GM18951 (cell line): ENCODE data around the gene SLC25A1.

Source experiments
- POLR2A ChIP-seq: IDR thresholded peaks from 4 replicates; pipeline ENCODE4 v1.6.1; 2011; ENCODE audit warnings: mild to moderate bottlenecking; ENCODE audit not compliant: insufficient read length, insufficient read depth; ENCODE audit errors: extremely low read depth
- in situ Hi-C: fragments of 300-500 bp; cut with MboI; formaldehyde crosslinking; loops from one replicate; pipeline ENCODE4 v1.12.0; 2022; ENCODE audit warnings: low sequenced_read_pairs, mixed read lengths, inconsistent platforms; ENCODE audit not compliant: unreplicated experiment

The SLC25A1 gene

DNA sequence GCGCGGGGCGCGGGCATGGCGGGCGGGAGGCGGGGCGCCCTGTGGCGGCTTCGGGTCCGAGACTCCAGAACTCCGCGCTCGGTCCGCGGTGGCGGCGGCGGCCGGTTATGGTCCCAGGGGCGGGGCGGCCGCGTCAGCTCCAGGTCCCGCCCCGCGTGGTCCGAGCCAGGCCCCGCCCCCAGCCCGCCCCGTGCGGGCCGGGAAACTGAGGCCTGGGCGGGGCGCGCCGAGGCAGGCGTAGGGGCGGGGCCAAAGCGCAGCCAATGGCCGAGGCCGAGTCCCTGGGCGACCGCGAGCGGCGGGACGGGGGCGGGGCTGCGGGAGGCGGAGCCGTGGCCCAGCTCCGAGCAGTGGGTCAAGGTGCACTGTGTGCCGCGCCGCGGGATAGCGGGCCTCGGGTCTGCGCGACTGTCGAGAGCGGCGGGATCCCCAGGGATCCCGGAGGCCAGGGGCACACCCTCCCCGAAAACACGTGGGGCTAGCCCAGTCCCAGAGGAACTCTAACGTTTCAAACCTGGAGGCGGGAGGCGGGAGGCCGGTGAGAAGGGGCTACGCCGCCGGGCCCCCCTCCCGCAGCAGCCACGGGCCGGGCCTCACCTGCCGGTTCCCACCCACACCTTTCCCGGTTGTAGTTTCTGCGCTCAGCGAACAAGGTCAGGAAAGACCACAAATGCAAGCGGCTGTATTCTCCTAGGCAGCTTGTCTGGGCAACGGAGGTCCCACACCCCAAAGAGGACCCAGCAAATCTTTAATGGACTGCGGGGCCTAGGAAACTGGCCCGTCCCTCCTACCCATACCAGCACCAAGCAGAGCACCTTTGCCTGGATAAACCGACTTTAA lies at the start of gene SLC25A1:
Gene SLC25A1, minus strand, starts transcription at position 80 of the 840 bp plus-strand sequence. Its CDS starts 63 bp downstream, at position 17.
- in situ Hi-C loops = loop anchor here (25.0 kb wide), 1 partner anchor 458 kb away; no protein-coding TSS in a partner anchor
- TF ChIP-seq POLR2A = peak; percentile 66

DNA sequence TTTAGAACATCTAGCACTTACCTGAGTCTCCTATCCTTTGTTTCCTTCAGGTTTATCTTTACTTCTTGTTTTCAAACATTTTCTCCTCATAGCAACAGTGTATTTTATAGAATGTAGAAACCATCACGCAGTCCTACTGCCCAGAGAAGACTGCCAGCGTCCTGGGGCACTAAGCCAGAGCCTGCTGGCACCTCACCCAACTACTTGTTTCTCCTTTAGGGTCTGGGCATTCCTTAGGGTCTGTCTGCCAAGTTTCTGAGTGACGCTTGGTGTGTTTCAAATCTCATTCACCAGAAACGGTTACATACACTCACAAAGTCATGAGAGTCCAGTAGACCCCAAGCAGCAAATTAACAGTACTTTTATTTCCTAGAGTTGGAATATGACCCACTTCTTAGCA lies 49.6 kb upstream of the SLC25A1 start:
- no peak for TF ChIP-seq POLR2A
- in situ Hi-C loops = no loop called here

DNA sequence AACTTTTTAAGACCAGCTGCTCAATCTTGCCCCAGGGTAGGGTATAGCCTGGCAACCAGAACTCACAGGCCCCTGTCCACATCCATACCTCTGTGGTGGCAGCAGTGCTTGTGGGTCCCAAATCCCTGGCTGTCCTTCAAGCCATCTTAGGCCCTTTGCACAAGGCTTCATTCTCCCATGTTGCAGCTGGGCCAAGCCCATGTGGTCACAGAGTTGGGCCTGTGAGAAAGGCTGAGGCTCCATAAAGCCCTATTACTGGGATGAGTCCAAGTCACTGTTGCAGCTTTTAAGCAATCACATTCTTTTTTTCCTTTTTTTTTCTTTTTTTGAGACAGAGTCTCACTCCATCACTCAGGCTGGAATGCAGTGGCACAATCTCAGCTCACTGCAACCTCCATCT lies 47.9 kb upstream of the SLC25A1 start:
- in situ Hi-C loops = no loop called here
- TF ChIP-seq POLR2A = no peak

DNA sequence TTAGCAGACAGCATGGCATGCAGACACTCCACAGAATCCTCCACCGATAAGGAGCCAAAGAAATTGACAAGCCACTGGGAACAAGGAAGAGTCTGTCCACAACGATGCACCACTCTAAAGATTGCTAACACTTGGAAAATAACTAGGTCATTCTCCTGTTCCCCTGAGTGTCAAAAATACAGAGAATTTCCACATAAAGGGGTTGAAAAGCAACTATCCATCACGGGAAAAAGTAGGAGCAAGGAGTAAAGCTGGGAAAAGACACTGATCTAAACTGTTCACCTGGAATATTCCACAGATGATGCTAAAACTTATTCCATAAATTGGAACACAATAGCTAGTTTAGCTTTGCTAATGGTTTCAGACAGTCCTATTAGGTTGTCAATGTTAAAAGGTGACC lies 47.0 kb upstream of the SLC25A1 start:
- in situ Hi-C loops = no loop called here
- TF ChIP-seq POLR2A = no peak

DNA sequence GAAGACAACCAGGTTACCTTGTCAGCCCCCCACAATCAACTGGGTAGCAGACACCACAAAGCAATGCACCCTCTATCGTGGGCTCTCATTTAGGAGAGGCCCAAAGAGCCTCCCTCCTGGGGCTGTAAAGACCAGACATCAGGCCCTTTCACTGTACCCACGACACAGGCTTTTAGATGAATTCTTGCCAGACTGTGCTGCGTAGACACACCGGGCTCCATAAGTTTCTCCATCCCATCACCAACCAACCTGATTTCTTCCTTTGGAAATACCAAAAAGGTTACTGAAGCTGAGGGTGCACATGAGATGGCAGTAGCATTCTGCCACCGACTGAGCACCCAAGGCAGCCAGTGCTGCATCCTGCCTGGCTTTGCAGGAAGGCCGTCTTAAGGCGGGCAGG lies 46.4 kb upstream of the SLC25A1 start:
- in situ Hi-C loops = no loop called here

DNA sequence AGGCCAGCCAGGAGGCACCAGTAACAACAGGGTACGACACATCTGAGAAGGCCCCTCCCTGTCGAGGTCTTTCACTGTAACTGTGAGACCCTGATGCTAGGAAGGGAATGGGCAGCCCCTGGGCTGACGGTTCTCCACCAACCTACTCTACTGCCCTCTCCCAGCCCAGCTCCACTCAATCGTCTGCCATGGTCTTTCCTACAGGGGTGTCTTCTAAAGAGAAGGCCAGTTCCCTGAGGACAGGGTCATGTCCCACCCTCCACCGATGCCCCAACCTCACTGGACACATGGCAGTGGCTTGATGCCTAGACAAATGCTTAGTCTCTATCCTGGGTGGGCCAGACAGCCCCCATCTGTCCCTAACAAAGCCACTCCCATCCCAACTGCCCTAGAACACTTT lies 46.0 kb upstream of the SLC25A1 start:
- TF ChIP-seq POLR2A = no peak
- in situ Hi-C loops = no loop called here

More for the DNA sequence above, 46.4 kb upstream of the SLC25A1 start:
- TF ChIP-seq POLR2A = no peak

DNA sequence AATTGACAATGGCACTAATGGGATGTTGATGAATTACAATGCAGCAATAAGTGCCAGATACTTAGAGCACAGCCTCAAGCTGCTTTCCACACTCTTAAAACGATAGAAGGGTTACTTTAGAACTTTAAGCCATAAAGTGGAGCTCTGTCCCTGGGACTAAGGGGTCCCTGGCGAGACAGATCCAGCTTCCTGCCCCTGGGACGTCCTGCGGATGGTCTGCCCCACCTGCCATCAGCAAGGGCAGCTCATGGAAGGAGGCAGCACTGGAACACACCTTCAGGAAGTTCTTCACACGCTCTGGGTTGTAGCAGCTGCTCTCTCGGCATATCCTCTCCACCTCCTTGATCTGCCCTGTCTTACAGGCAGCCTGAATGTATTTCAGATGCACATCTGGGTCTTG lies 45.1 kb upstream of the SLC25A1 start:
- no peak for TF ChIP-seq POLR2A
- in situ Hi-C loops = no loop called here

DNA sequence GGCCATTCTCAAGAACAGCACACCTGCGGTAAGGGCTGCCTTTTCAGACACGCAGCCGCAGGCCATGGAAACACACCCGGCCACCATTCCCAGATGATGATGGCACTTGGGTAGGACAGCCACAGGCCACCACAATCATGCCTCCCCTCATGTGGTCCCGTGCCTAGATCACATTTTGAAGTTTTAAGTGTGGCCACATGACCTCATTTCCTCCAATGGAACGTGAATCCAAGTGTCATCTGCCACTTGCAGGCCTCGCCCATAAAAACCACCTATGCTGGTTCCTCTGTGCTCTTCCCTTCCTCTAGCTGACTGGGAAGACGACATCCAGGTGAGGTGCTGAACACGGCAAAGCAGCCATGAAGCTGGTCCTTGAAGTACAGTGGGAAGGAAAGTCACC lies 44.6 kb upstream of the SLC25A1 start:
- in situ Hi-C loops = no loop called here
- TF ChIP-seq POLR2A = no peak

DNA sequence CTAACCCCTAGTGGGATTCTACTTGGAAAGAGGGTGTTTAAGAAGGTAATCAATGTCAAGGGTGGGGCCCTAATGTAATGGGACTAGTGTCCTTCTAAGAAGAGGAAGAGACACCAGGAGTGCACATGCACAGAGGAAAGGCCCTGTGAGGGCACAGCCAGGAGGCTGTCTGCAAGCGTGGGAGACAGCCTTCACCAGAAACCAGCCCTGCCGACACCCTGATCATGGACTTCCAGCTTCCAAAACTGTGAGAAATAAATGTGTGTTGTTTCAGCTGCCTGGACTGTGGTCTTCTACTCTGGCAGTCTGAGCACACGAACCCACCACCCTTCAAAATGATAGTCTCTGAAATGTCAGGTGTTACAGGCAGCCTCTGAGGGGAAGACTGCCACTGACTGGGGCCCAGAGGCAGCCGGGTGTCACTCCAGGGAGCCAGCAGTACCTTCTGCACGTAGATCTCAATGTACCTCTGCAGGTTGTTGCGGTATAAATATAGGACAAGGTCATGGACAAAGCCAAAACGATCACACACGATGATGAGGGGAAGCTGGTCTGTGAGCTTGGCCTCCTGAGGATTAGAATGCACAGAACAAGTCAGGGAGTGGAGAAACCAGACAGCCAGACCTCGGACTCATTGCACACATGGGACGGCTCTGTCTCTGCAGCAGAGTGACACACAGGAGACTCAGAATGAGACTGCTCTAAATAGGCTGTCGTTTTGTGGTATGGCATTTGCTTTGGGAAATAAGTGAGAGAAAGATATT lies 43.9 kb upstream of the SLC25A1 start:
- no peak for TF ChIP-seq POLR2A
- in situ Hi-C loops = no loop called here

DNA sequence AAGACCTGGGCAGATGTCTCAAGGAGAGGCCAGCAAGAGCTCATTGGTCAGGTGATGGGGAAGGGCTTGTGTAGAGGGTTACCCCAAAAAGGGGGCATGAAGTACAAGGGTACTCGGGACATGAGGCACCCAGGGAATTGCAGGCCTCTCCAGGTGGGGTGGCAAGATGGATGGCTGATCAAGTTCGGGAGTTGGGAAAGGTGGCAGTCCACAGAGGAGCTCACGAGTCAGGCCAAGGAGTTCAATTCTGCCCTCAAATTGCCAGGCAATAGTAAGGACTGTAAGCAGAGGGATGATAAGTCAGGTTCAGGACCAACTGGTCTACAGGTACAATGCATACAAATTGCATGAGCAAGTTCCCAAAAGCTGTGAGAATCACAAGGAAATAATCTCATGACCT lies 42.3 kb upstream of the SLC25A1 start:
- no peak for TF ChIP-seq POLR2A
- in situ Hi-C loops = no loop called here

DNA sequence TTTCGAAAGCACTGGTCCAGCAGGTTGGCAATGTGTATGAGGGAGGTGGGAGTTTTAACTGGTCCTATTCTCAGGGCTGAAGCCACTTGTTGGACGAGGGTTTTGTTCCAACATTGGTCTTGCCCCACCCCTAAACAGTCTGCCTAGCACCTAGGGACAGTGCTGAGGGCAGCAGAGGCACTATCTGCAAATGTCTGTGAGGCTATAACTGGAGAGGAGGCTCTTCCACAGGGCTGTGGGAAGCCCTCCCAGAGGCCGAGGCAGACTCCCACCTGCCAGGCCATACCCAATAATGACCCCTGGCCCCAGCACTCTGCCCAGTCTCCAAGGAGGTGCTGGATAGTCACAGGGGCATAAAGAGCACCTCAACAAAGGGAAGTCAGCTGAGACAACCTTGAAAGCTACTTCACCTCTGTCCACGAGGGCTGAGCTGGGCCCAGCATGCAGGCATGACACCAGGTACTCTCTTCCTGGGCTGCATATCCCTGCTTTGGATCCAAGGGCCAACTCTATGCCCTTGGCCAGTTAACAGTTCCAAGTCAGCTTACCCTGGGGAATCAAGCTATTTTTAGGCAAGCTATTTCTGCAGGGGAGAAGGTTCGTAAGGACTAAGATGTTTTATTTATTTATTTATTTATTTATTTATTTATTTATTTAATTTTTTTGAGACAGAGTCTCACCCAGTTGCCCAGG lies 40.2 kb upstream of the SLC25A1 start:
- in situ Hi-C loops = no loop called here
- TF ChIP-seq POLR2A = no peak

DNA sequence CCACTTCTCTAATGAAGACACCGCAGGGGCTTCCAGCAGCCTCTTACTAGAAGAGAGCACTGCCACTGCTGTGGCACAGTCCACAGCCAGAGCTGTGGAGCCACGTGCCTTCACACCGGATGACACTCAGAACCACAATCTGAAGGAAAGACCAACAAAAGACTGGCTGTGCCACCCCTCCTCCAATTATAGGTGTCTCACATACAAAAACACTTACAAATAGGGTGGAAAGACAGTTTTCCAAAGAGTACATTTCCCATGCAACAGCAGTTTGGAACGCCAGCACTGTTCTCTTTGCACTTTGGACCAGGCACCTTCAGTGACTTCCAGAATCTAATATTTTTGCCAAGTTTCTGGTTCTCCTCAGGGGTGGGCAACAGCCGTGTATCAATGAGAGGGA lies 38.0 kb upstream of the SLC25A1 start:
- in situ Hi-C loops = no loop called here

DNA sequence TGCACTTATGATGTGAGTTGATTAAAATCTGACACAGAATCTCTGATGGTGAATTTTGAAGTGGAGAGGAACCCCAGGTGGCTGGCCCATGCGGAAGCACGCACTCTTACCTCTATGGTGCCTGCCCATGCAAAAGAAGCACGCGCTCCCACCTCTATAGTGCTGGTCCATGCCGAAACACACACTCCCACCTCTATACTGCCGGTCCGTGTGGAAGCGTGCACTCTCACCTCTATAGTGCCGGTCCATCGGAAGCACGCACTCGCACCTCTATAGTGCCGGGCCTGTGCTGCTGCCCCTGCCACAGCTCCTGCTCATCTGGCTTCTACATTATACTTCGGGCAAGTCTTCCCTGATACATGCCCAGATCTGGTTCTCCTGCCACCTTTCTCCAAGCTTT lies 36.8 kb upstream of the SLC25A1 start:
- no peak for TF ChIP-seq POLR2A
- in situ Hi-C loops = no loop called here

More for the DNA sequence above, 38.0 kb upstream of the SLC25A1 start:
- TF ChIP-seq POLR2A = no peak
